Measurements from ENCODE around the gene ASB2. TPM values are rescaled to one million over a fixed set of nuclear protein-coding genes. Genes with fewer than 3 reads are reported as not detected.

The ASB2 gene
- polyA plus RNA-seq, 1 donor (not counting 4 experiments of a cell fraction or from before 2014, with no cell fraction given), result 0.56 TPM

DNA sequence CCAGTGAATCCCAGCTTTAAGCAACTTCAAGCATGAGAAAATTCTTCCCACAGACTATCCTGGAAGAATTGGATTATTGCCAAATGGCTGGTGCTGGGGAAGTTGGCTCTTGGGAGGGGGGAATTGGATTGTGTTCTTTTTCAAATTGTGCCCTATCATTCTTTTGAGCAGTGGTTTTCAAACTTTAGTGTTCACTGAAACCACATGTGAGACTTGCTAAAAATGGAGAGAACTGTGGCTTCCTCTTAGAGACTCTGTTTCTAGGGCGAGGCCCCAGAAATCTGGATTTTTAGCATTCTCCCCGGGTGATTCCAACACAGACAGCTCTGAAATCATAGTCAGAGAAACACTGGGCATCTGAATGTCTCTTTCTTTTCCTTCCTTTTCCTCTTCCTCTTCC, 35.4 kb upstream of the ASB2 start:
- FAIRE-seq (no peak), DNase-seq (ENCODE audit: low read depth, low spot score) (no peak)
- no peaks in the 10 kb centered on the region for H4K20me1 ChIP-seq (ENCODE audit: control insufficient read depth, extremely low read depth, insufficient read depth, low read length)
- no peaks in the 10 kb centered on the region for H3K9me1 ChIP-seq (ENCODE audit: control insufficient read depth, extremely low read depth, insufficient read depth, low read length)
- no peaks in the 10 kb centered on the region for H3K9me3 ChIP-seq (ENCODE audit: control insufficient read depth, low read depth, low read length)
- H3K36me3 ChIP-seq (ENCODE audit: control insufficient read depth in 2 of 2, extremely low read depth in 1 of 2, insufficient read depth in 2 of 2, low read length in 2 of 2), result no peaks in the 10 kb centered on the region
- H3K9ac ChIP-seq (ENCODE audit: control insufficient read depth, extremely low read depth, insufficient read depth, low read length), result no peak overlapping the region
- no peaks in the 10 kb centered on the region for H3K79me2 ChIP-seq (ENCODE audit: control insufficient read depth, insufficient read depth, low read length)
- no peak overlapping the region for H2AFZ ChIP-seq (ENCODE audit: control insufficient read depth, low read length)
- H3K4me2 ChIP-seq (ENCODE audit: control insufficient read depth, extremely low read depth, insufficient read depth, low read depth, low read length), result no peak overlapping the region
- no peak overlapping the region for H3K27ac ChIP-seq (ENCODE audit: control insufficient read depth, insufficient read depth, low read length)
- no peak overlapping the region for H3K4me3 ChIP-seq (ENCODE audit: control insufficient read depth in 2 of 3, extremely low read depth in 1 of 3, insufficient read depth in 2 of 3, low read depth in 1 of 3, low read length in 3 of 3)
- H3K27me3 ChIP-seq (ENCODE audit: control insufficient read depth, extremely low read depth, insufficient read depth, low read length), result peaks cover 4% of the 10 kb centered on the region
- H3K4me1 ChIP-seq (ENCODE audit: control insufficient read depth, extremely low read depth, insufficient read depth, low read length), result peaks cover 11% of the 10 kb centered on the region
- TF ChIP-seq, protein P1, sequence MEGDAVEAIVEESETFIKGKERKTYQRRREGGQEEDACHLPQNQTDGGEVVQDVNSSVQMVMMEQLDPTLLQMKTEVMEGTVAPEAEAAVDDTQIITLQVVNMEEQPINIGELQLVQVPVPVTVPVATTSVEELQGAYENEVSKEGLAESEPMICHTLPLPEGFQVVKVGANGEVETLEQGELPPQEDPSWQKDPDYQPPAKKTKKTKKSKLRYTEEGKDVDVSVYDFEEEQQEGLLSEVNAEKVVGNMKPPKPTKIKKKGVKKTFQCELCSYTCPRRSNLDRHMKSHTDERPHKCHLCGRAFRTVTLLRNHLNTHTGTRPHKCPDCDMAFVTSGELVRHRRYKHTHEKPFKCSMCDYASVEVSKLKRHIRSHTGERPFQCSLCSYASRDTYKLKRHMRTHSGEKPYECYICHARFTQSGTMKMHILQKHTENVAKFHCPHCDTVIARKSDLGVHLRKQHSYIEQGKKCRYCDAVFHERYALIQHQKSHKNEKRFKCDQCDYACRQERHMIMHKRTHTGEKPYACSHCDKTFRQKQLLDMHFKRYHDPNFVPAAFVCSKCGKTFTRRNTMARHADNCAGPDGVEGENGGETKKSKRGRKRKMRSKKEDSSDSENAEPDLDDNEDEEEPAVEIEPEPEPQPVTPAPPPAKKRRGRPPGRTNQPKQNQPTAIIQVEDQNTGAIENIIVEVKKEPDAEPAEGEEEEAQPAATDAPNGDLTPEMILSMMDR (optimal IDR thresholded peaks at IDR 0.05 in 1 of 3, IDR thresholded peaks at IDR 0.05 in 1 of 3, conservative IDR thresholded peaks at IDR 0.05 in 1 of 3; ENCODE audit: extremely low read depth in 1 of 3, insufficient read depth in 2 of 3, low read length in 3 of 3), result no peak
- no peak for TF ChIP-seq EZH2 (IDR thresholded peaks at IDR 0.05; ENCODE audit: low read length)
- dilution Hi-C loops (cut with MboI; ENCODE audit: extremely low pct_ligation_motif_present, low sequenced_read_pairs), result no loop called here

DNA sequence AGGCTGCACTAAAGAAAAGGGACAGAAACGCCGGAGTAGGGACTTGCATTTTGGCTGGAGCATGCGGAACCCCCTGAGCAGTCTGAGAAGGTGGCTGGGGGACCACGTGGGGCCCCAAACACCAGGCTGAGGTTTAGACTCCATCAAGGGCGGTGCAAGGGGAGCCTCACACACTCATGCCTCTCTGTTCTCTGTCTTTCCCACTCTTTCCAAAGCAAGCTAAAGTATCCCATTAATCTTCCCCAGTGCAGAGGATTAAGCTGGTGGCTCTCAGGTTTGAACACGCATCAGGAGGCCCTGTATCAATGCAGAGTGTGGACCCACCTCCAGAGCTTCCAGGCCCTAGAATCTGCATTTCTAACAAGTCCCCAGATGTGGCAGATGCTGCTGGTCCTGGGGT, 34.3 kb upstream of the ASB2 start:
- dilution Hi-C loops (cut with MboI; ENCODE audit: extremely low pct_ligation_motif_present, low sequenced_read_pairs), result no loop called here

More for the DNA sequence above, 34.3 kb upstream of the ASB2 start:
- no peak for DNase-seq (ENCODE audit: low read depth, low spot score)
- FAIRE-seq, result no peak
- peaks cover 11% of the 10 kb centered on the region for H3K4me1 ChIP-seq (ENCODE audit: control insufficient read depth, extremely low read depth, insufficient read depth, low read length)
- no peaks in the 10 kb centered on the region for H3K27me3 ChIP-seq (ENCODE audit: control insufficient read depth, extremely low read depth, insufficient read depth, low read length)
- no peak overlapping the region for H3K4me3 ChIP-seq (ENCODE audit: control insufficient read depth in 2 of 3, extremely low read depth in 1 of 3, insufficient read depth in 2 of 3, low read depth in 1 of 3, low read length in 3 of 3)
- no peaks in the 10 kb centered on the region for H3K9me3 ChIP-seq (ENCODE audit: control insufficient read depth, low read depth, low read length)
- no peaks in the 10 kb centered on the region for H4K20me1 ChIP-seq (ENCODE audit: control insufficient read depth, extremely low read depth, insufficient read depth, low read length)
- H3K9ac ChIP-seq (ENCODE audit: control insufficient read depth, extremely low read depth, insufficient read depth, low read length), result no peak overlapping the region
- no peak overlapping the region for H3K4me2 ChIP-seq (ENCODE audit: control insufficient read depth, extremely low read depth, insufficient read depth, low read depth, low read length)
- H3K9me1 ChIP-seq (ENCODE audit: control insufficient read depth, extremely low read depth, insufficient read depth, low read length), result no peaks in the 10 kb centered on the region
- H3K36me3 ChIP-seq (ENCODE audit: control insufficient read depth in 2 of 2, extremely low read depth in 1 of 2, insufficient read depth in 2 of 2, low read length in 2 of 2), result no peaks in the 10 kb centered on the region
- no peak overlapping the region for H3K27ac ChIP-seq (ENCODE audit: control insufficient read depth, insufficient read depth, low read length)
- TF ChIP-seq, protein P1 (optimal IDR thresholded peaks at IDR 0.05 in 1 of 3, IDR thresholded peaks at IDR 0.05 in 1 of 3, conservative IDR thresholded peaks at IDR 0.05 in 1 of 3; ENCODE audit: extremely low read depth in 1 of 3, insufficient read depth in 2 of 3, low read length in 3 of 3), result no peak
- no peak for TF ChIP-seq EZH2 (IDR thresholded peaks at IDR 0.05; ENCODE audit: low read length)
- H3K79me2 ChIP-seq (ENCODE audit: control insufficient read depth, insufficient read depth, low read length), result no peaks in the 10 kb centered on the region
- no peak overlapping the region for H2AFZ ChIP-seq (ENCODE audit: control insufficient read depth, low read length)

Measured in keratinocyte (primary cell).